HepG2 (cell line): ENCODE data around the gene TXNRD2. TPM values are rescaled to one million over a fixed set of nuclear protein-coding genes. Genes with fewer than 3 reads are reported as not detected.

ENCODE experiments used
- ATAC-seq: fragments of 200-7000 bp; cut with Tn5 transposase; 3 replicates; pipeline ENCODE4 v1.9.1; 2020; ENCODE audit warnings: mild to moderate bottlenecking, moderate library complexity
- BruUV-seq: library from RNA; stranded (reverse); fragments of 400-500 nt; replicated peaks from 2 replicates; lab custom pipeline; 2021; lab: Mats Ljungman, UMichigan
- CTCF ChIA-PET: fragments of 300-600 bp; formaldehyde crosslinking; extraction: SDS; loops from one replicate; lab custom pipeline; 2021; ENCODE audit warnings: low total read pairs, inconsistent platforms, low intra/inter-chr PET ratio; lab: Yijun Ruan, JAX
- POLR2A ChIA-PET: fragments of 350-600 bp; sonication (Branson Sonifier 250); formaldehyde crosslinking; loops from one replicate; lab custom pipeline; 2020; ENCODE audit warnings: antibody characterized with exemption, inconsistent platforms; lab: Yijun Ruan, JAX
- DNase-seq: peaks from one replicate; pipeline ENCODE4 v3.0.0-alpha.2; 2015; ENCODE audit warnings: low spot score
- FAIRE-seq: peaks from 3 replicates; lab custom pipeline; 2011; peaks lifted over from hg19 to GRCh38; lab: Jason Lieb, UNC
- H2AFZ ChIP-seq: one replicate; pipeline ENCODE4 v1.6.1; 2011; ENCODE audit warnings: low read length, inconsistent platforms
- H3K27ac ChIP-seq: fragments of 300-600 bp; 3 replicates; pipeline ENCODE4 v1.8.0; 2011; ENCODE audit warnings: mixed run types, mild to moderate bottlenecking, mixed read lengths, low read length, inconsistent platforms; ENCODE audit not compliant: insufficient read depth; ENCODE audit errors: extremely low read length
- H3K27me3 ChIP-seq, 2 experiments: fragments of 200-600 bp in 1 of 2; 2 replicates in 1 of 2; 3 replicates in 1 of 2; pipeline versions ENCODE4 v1.6.0 to v1.8.0; 2011; ENCODE audit warnings: low read length in 2 of 2, mild to moderate bottlenecking in 2 of 2, moderate library complexity in 2 of 2, inconsistent platforms in 1 of 2; ENCODE audit not compliant: insufficient read depth in 2 of 2, control insufficient read depth in 1 of 2
- H3K36me3 ChIP-seq, 2 experiments: fragments of 200-600 bp in 1 of 2; replicated peaks in 1 of 2; 2 replicates in 1 of 2; 3 replicates in 1 of 2; pipeline versions ENCODE4 v1.5.1 to v1.8.0; 2011; ENCODE audit warnings: low read length in 2 of 2, inconsistent platforms in 1 of 2; ENCODE audit not compliant: insufficient read depth in 2 of 2, control insufficient read depth in 1 of 2
- H3K4me1 ChIP-seq: 2 replicates; pipeline ENCODE4 v1.5.1; 2012; ENCODE audit warnings: low read length, inconsistent platforms; ENCODE audit not compliant: insufficient read depth
- H3K4me2 ChIP-seq: 2 replicates; pipeline ENCODE4 v1.6.0; 2011; ENCODE audit warnings: low read depth, low read length, inconsistent platforms
- H3K4me3 ChIP-seq, 3 experiments: fragments of 200-600 bp in 1 of 3; sonication (generic), shearing (Covaris generic) in 1 of 3; replicated peaks in 1 of 3; 2 replicates each; pipeline ENCODE4 v1.5.1; 2011 to 2016; ENCODE audit warnings: low read length in 3 of 3, inconsistent platforms in 2 of 3, low read depth in 2 of 3, mild to moderate bottlenecking in 2 of 3, control low read depth in 1 of 3, mixed read lengths in 1 of 3; ENCODE audit not compliant: insufficient read depth in 1 of 3
- H3K79me2 ChIP-seq: one replicate; pipeline ENCODE4 v1.6.1; 2011; ENCODE audit warnings: low read length, inconsistent platforms; ENCODE audit not compliant: insufficient read depth
- H3K9ac ChIP-seq: 2 replicates; pipeline ENCODE4 v1.6.0; 2011; ENCODE audit warnings: mild to moderate bottlenecking, low read depth, low read length, inconsistent platforms; ENCODE audit not compliant: insufficient read depth
- H3K9me3 ChIP-seq: 2 replicates; pipeline ENCODE4 v1.5.1; 2012; ENCODE audit warnings: mild to moderate bottlenecking, low read length
- H4K20me1 ChIP-seq: 2 replicates; pipeline ENCODE4 v1.6.0; 2011; ENCODE audit warnings: inconsistent platforms, mild to moderate bottlenecking, low read length, moderate library complexity; ENCODE audit not compliant: insufficient read depth
- AGO2 ChIP-seq: fragments of 200-400 bp; formaldehyde crosslinking; optimal IDR thresholded peaks from 2 replicates; pipeline ENCODE3; 2017; ENCODE audit warnings: mild to moderate bottlenecking, low read depth, low read length, moderate library complexity
- CREM ChIP-seq, 2 experiments: sonication (generic) in 1 of 2; formaldehyde crosslinking in 1 of 2; IDR thresholded peaks; 2 replicates each; pipeline versions ENCODE4 v1.4.0 to v1.6.1; 2016 to 2020; ENCODE audit warnings: antibody characterized with exemption in 1 of 2, mild to moderate bottlenecking in 1 of 2, missing genetic modification reagents in 1 of 2
- CTCF ChIP-seq: sonication (generic); formaldehyde crosslinking; IDR thresholded peaks from 2 replicates; pipeline ENCODE4 v1.5.0; 2020; ENCODE audit warnings: mild to moderate bottlenecking, missing genetic modification reagents, moderate library complexity
- ONECUT2 ChIP-seq: sonication (generic); formaldehyde crosslinking; IDR thresholded peaks from 2 replicates; pipeline ENCODE4 v1.4.0; 2020; ENCODE audit warnings: missing genetic modification reagents
- TFE3 ChIP-seq: IDR thresholded peaks from 2 replicates; pipeline ENCODE4 v1.6.1; 2016
- WGBS: methylation state at CpG from one replicate; pipeline ENCODE4 v1.1.6; 2017; ENCODE audit warnings: low lambda C conversion rate; 5-methylcytosine and 5-hydroxymethylcytosine counted together
- in situ Hi-C: cut with HindIII; loops from 2 replicates; pipeline ENCODE4 v1.10.0; 2017; ENCODE audit warnings: low pct_unique_long_range_greater_than_20kb; ENCODE audit not compliant: extremely low pct_ligation_motif_present
- intact Hi-C: fragments of 100-400 bp; cut with micrococcal nuclease; formaldehyde crosslinking; loops from one replicate; pipeline ENCODE4 v1.10.0; 2022; ENCODE audit not compliant: unreplicated experiment
- polyA plus RNA-seq, 8 experiments: library from polyadenylated mRNA; depleted of rRNA in 3 of 8; stranded (reverse) in 7 of 8; unstranded in 1 of 8; fragments of >200 nt; fragmentation: Illumina TruSeq in 4 of 8; extraction: Trizol in 4 of 8; gene quantifications; 2 replicates each; pipeline versions ENCODE4 v1.2.1 to v1.2.3, GENCODE V29; 2011 to 2016; ENCODE audit warnings: low read depth in 4 of 8, missing spikeins in 1 of 8, mixed read lengths in 1 of 8; ENCODE audit not compliant: insufficient read depth in 1 of 8
- total RNA-seq, 5 experiments: library from RNA; depleted of rRNA; stranded (reverse); fragments of >200 nt; fragmentation: Illumina TruSeq; extraction: Trizol; gene quantifications; 2 replicates each; pipeline ENCODE4 v1.2.3, GENCODE V29; 2016; ENCODE audit warnings: low read depth in 1 of 5

The TXNRD2 gene
- total and polyA plus RNA-seq, 2 of the 13 experiments (the other 11 are each of a cell fraction or from before 2014, with no cell fraction given): 17.5 to 18.6 TPM

- ATAC-seq: no peak
- Histone ChIP-seq H3K4me1 (peaks cover 20% of the 10 kb centered on the region), H3K36me3 (no peaks in the 10 kb centered on the region), H3K79me2 (no peaks in the 10 kb centered on the region), H3K27ac (no peak overlapping the region), H2AFZ (no peak overlapping the region)
- intact Hi-C loops: no loop called here
- TF ChIP-seq CREM (IDR thresholded peaks at IDR 0.05) (no peak), CREM (CRISPR knock-in tag; IDR thresholded peaks at IDR 0.05) (no peak), CTCF (CRISPR knock-in tag) (0 out of 2 replicates have a peak, but pooled peaks have one; percentile 23), TFE3 (CRISPR knock-in tag) (no peak), AGO2 (peak; percentile 24), ONECUT2 (CRISPR knock-in tag) (no peak)
- TF ChIP-seq, all 625 proteins: peak for 2
- no peaks in the 10 kb centered on the region for H4K20me1 ChIP-seq
- in situ Hi-C loops: no loop called here
- H3K9ac ChIP-seq: no peak overlapping the region
- H3K4me2 ChIP-seq: no peak overlapping the region
- 100% methylated on average over 4 of the region's 21 CpGs for WGBS
- H3K27me3 ChIP-seq: no peaks in the 10 kb centered on the region
- FAIRE-seq (no peak), DNase-seq (no peak)
- no peaks in the 10 kb centered on the region for H3K9me3 ChIP-seq
- no peak overlapping the region for H3K4me3 ChIP-seq
- no TSS peak for BruUV-seq
- ChIA-PET CTCF (no interaction called here), POLR2A (no interaction called here)
Measured at GRCh38 chr22:19876314-19876940, 65.2 kb downstream of the TXNRD2 start.
